Stimulated activated CD8-positive, alpha-beta memory T cell treated with anti-CD3 and anti-CD28 coated beads, Interleukin-7, amount 100 ng/mL, for 24 hours (primary cell): Measurements from ENCODE around the gene SPAG6.
"Not testable (repeated sequence)": the region's sequence is repeated elsewhere in the genome, so short reads cannot be mapped to it uniquely, and the experiment has no call there.

Experiments
- DNase-seq: peaks from one replicate; pipeline ENCODE4 v3.0.0-alpha.2; 2020; ENCODE audit warnings: low read depth

The SPAG6 gene

GRCh38 chr10:22345301-22346095 lies at the start of gene SPAG6:
SPAG6 (plus strand) TSS chr10:22345496; CDS start chr10:22345612, 116 bp downstream.
- no peak for DNase-seq

- DNase-seq: no peak
These were observed 44.1 kb upstream of the SPAG6 start for GRCh38 chr10:22301193-22301592.

GRCh38 chr10:22303461-22303860 lies 41.8 kb upstream of the SPAG6 start:
- DNase-seq: no peak

- no peak for DNase-seq
These were observed 39.6 kb upstream of the SPAG6 start for GRCh38 chr10:22305721-22306120.

- DNase-seq: no peak
These were observed 36.9 kb upstream of the SPAG6 start for GRCh38 chr10:22308390-22308789.

- no peak for DNase-seq
These were observed 35.9 kb upstream of the SPAG6 start for GRCh38 chr10:22309180-22310000.

- not testable (repeated sequence) for DNase-seq
These were observed 35.3 kb upstream of the SPAG6 start for GRCh38 chr10:22310012-22310411.

- DNase-seq: no peak
These were observed 34.4 kb upstream of the SPAG6 start for GRCh38 chr10:22310928-22311327.

- no peak for DNase-seq
These were observed 30.4 kb upstream of the SPAG6 start for GRCh38 chr10:22314852-22315251.

GRCh38 chr10:22315455-22316285 lies 29.6 kb upstream of the SPAG6 start:
- no peak for DNase-seq

GRCh38 chr10:22316286-22317075 lies 28.8 kb upstream of the SPAG6 start, which contains the start of gene COMMD3:
COMMD3 (plus strand) TSS chr10:22316388; CDS start chr10:22316418, 30 bp downstream.
- no peak for DNase-seq

- no peak for DNase-seq
These were observed 28.3 kb upstream of the SPAG6 start for GRCh38 chr10:22317076-22317370.

GRCh38 chr10:22317771-22318565 lies 27.3 kb upstream of the SPAG6 start:
- DNase-seq: no peak

GRCh38 chr10:22318772-22319171 lies 26.5 kb upstream of the SPAG6 start:
- no peak for DNase-seq

GRCh38 chr10:22319547-22319979 lies 25.7 kb upstream of the SPAG6 start:
- DNase-seq: no peak

- DNase-seq: no peak
These were observed 25.2 kb upstream of the SPAG6 start for GRCh38 chr10:22319980-22320558.

- no peak for DNase-seq
These were observed 24.6 kb upstream of the SPAG6 start, which contains the start of gene BMI1 for GRCh38 chr10:22320591-22321155. BMI1 (plus strand) TSS chr10:22321099; CDS start chr10:22326450, 5,351 bp downstream.

GRCh38 chr10:22321156-22321923 lies 24.0 kb upstream of the SPAG6 start:
- DNase-seq: no peak
